Peyer's patch (tissue), 4 donors: ENCODE measurements around the gene ZDHHC12. TPM values are rescaled to one million over a fixed set of nuclear protein-coding genes. Genes with fewer than 3 reads are reported as not detected.
"Not testable (repeated sequence)": the region's sequence is repeated elsewhere in the genome, so short reads cannot be mapped to it uniquely, and the experiment has no call there.

ENCODE experiments used
- DNase-seq, 3 donors: peaks; one replicate each; pipeline ENCODE4 v3.0.0-alpha.2; 2017 to 2019
- H3K27ac ChIP-seq, 4 donors: fragments of 200-600 bp; sonication (generic); one replicate each; pipeline ENCODE4 v1.5.1; 2016 to 2019
- H3K27me3 ChIP-seq, 2 donors: fragments of 200-600 bp; sonication (generic); one replicate each; pipeline ENCODE4 v1.5.1; 2019
- H3K36me3 ChIP-seq, 3 donors: fragments of 200-600 bp; sonication (generic); one replicate each; pipeline ENCODE4 v1.5.1; 2016 to 2019
- H3K4me1 ChIP-seq, 4 donors: fragments of 200-600 bp; sonication (generic); one replicate each; pipeline ENCODE4 v1.5.1; 2016 to 2019
- H3K4me3 ChIP-seq, 4 donors: fragments of 200-600 bp; sonication (generic); 1 replicate in 3 of 4; 2 replicates in 1 of 4; pipeline ENCODE4 v1.5.1; 2016 to 2019; ENCODE audit warnings: mild to moderate bottlenecking in 1 of 4
- H3K9me3 ChIP-seq, 4 donors: fragments of 200-600 bp; sonication (generic); one replicate each; pipeline ENCODE4 v1.5.1; 2016 to 2019; ENCODE audit warnings: mild to moderate bottlenecking in 1 of 4
- POLR2A ChIP-seq, 2 donors: fragments of 450-650 bp; IDR thresholded peaks; one replicate each; pipeline ENCODE4 v1.5.1; 2017; ENCODE audit warnings: antibody characterized with exemption in 2 of 2, mild to moderate bottlenecking in 2 of 2, moderate library complexity in 2 of 2
- total RNA-seq, 4 donors: library from RNA; depleted of rRNA; stranded (reverse); fragments of >200 nt; gene quantifications; one replicate each; pipeline ENCODE4 v1.1.0, GENCODE V29; 2016
- TF ChIP-seq, protein P1 (sequence below), 6 experiments: fragments of 450-650 bp in 4 of 6; fragments of 200-600 bp in 2 of 6; sonication (generic) in 1 of 6; IDR thresholded peaks; one replicate each; pipeline ENCODE4 v1.5.1; 2017 to 2019; ENCODE audit warnings: antibody characterized with exemption in 6 of 6, mild to moderate bottlenecking in 3 of 6, moderate library complexity in 1 of 6

ZDHHC12 gene
- total RNA-seq, 4 donors from 2014 or later: 21.5 to 177 (median 138) TPM

DNA sequence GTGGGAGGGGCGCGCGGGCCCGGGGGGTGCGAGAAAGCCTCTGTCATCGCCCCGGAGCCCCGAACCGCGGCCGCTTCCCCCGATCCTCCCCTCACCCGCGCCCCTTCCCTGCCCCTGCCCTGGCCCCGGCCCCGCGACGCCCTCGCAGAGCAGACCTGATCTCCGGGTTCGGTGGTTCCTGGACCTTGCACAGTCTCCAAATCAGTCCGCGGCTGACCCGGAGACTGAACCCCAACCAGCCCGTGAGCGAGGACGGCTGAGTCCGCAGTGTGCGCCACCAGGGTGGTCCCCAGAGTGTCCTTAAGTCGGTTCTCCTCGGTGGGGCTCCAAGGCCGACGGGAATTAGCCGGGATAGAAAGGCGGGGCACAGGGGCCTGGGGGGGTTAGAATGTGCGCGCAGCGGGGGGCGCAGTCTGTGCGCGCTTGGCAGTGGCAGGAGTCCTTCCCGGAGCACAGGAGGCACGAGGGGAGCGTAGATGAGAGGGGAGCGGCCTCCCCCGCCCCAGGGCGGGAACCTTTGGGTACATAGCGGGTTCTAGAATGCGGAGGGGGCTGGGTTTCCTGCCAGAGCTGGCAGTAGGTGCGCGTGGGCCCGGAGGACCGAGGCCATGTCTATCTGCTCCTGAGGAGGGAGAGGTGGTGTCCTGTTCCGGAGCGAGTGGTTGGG is 20.8 kb downstream of the ZDHHC12 start:
- Histone ChIP-seq H3K27ac (peak overlapping the region; percentile 69 to 79 (median 74)), H3K4me1 (peaks cover 0 to 6% (median 2%) of the 10 kb centered on the region in 4 donors), H3K27me3 (no peaks in the 10 kb centered on the region), H3K36me3 (no peaks in the 10 kb centered on the region), H3K4me3 (peak overlapping the region; percentile 64 to 89 (median 78)), H3K9me3 (no peaks in the 10 kb centered on the region)
- DNase-seq: peak in 1 of 3 donors; percentile 58
- TF ChIP-seq POLR2A (IDR thresholded peaks at IDR 0.05): no peak
- TF ChIP-seq, protein P1, sequence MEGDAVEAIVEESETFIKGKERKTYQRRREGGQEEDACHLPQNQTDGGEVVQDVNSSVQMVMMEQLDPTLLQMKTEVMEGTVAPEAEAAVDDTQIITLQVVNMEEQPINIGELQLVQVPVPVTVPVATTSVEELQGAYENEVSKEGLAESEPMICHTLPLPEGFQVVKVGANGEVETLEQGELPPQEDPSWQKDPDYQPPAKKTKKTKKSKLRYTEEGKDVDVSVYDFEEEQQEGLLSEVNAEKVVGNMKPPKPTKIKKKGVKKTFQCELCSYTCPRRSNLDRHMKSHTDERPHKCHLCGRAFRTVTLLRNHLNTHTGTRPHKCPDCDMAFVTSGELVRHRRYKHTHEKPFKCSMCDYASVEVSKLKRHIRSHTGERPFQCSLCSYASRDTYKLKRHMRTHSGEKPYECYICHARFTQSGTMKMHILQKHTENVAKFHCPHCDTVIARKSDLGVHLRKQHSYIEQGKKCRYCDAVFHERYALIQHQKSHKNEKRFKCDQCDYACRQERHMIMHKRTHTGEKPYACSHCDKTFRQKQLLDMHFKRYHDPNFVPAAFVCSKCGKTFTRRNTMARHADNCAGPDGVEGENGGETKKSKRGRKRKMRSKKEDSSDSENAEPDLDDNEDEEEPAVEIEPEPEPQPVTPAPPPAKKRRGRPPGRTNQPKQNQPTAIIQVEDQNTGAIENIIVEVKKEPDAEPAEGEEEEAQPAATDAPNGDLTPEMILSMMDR (IDR thresholded peaks at IDR 0.05): no peak

DNA sequence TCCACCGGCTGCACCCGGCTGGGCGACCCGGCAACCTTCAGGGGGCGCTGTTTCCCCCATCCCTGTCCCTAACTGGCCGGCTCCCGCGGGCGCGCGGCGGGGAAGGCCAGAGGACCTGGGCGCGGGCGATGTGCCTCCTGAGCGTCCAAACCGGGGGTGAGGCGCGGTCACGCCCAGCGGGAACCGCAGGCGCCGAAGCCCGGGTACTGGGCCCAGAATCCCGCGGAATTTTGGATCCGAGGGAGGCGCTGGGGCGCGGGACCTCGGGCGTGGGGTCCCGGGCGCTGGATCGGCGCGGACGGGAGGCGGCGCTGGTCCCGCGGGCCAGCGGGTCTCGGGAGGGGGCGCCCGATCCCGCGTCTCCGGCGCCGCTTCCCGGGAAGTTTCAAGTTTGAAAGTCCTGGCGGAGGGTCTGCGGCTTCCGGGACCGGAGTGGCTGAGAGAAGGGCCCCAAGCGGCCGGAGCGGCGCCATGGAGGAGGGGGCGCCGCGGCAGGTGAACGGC is 21.4 kb downstream of the ZDHHC12 start, which contains the start of gene PKN3:
PKN3 (plus strand) TSS at position 59 of the 504 bp plus-strand sequence; CDS start at position 472, 413 bp downstream.
- H3K36me3 ChIP-seq: no peaks in the 10 kb centered on the region
- TF ChIP-seq POLR2A (IDR thresholded peaks at IDR 0.05): peak in 1 of 2 donors; percentile 28
- TF ChIP-seq, protein P1 (IDR thresholded peaks at IDR 0.05): peak; percentile 74 to 95 (median 86)
- H3K4me3 ChIP-seq: peak within 1 kb of the TSS; percentile 64 to 89 (median 78)
- peaks cover 0 to 6% (median 2%) of the 10 kb centered on the region in 4 donors for H3K4me1 ChIP-seq
- peak within 1 kb of the TSS; percentile 69 to 79 (median 74) for H3K27ac ChIP-seq
- no peaks in the 10 kb centered on the region for H3K9me3 ChIP-seq
- H3K27me3 ChIP-seq: no peaks in the 10 kb centered on the region
- peak; percentile 82 to 95 (median 93) for DNase-seq

DNA sequence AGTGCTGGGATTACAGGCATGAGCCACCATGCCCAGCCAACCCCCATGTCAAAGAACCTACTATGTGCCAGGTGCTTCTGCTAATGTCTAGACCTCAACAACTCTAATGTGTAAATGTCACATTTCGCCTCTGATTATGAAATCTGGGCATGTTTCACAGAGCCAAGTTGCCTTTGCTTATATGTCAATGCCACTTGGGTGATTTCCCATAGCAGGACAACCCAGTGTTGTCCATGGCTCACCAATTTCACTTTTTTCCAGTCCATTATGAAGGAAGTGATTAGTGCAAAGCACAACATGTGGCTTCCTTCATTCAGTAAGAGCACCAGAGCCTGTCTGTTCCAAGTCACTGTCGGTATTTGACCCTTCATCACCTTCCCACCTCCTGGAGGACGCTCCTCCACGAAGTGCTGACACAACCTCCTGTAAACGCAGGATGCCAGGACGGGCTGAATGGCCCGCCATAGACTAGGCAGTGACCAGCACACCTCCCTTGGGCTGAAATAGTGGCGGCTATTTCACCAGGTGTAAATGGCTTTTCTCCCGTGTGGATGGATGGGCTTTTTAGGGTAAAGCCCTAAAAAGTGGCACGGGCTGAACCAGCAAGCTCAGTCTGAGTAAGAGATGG is 22.6 kb downstream of the ZDHHC12 start:
- Histone ChIP-seq H3K27ac (no peak overlapping the region), H3K27me3 (no peaks in the 10 kb centered on the region), H3K9me3 (no peaks in the 10 kb centered on the region), H3K4me1 (peaks cover 0 to 6% (median 2%) of the 10 kb centered on the region in 4 donors), H3K36me3 (no peaks in the 10 kb centered on the region), H3K4me3 (no peak overlapping the region)
- DNase-seq: peak in 1 of 3 donors; percentile 29
- no peak for TF ChIP-seq POLR2A (IDR thresholded peaks at IDR 0.05)
- TF ChIP-seq, protein P1 (IDR thresholded peaks at IDR 0.05): no peak

DNA sequence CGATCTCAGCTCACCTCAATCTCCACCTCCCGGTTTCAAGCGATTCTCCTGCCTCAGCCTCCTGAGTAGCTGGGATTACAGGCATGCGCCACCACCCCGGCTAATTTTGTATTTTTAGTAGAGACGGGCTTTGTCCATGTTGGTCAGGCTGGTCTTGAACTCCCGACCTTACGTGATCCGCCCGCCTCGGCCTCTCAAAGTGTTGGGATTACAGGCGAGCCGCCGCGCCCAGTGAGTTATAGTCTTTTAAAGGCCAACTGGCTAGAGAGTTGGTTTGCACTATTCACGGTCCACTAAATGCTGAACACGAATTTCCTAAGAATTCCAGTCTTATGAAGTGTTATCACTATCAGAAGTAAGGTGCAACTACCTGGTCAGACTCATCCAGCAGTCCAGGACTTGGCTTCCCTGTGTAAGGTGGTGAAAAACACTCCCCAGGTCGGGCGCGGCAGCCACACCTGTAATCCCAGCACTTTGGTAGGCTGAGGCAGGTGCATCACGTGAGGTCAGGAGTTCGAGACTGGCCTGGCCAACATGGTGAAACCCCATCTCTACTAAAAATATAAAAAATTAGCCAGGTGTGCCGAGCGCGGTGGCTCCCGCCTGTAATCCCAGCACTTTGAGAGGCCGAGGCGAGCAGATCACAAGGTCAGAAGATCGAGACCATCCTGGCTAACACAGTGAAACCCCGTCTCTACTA is 24.7 kb downstream of the ZDHHC12 start:
- peak in 1 of 3 donors; percentile 22 for DNase-seq
- peaks cover 0 to 15% (median 0%) of the 10 kb centered on the region in 3 donors for H3K36me3 ChIP-seq
- not testable (repeated sequence) for H3K27ac ChIP-seq

DNA sequence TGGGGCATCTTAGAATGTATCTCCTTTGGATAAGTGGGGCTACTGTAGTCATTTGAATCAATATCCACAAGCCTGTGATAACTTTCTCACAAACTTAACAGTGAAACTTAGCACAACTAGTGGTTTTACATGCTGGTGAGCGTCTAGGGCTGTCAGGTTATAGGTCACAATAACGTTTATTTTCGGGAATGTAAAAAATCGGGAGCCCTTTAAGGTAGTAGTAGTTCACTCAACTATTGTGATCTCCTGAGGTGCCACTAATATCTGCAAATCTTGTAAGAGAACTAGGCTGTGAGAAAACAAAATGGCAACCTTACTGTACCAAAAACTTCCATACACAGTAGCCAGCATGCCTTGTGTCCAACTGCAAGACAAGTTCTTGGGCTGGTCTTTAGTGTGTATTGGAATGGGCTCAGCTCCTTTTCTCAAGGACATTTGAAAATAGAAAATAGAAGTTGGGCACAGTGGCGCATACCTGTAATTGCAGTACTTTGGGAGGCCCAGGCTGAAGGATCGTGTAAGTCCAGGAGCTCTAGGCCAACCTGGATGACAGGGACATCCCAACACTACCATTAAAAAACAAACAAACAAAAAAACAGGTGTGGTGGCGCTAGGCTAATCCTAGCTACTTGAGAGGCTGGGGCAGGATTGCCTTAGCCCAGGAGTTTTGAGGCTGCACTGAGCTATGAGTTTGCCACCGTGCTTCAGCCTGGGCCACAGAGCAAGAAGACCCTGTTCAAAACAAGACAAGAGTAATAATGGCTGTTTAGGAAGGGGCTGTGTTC is 26.8 kb downstream of the ZDHHC12 start:
- no peaks in the 10 kb centered on the region for H3K9me3 ChIP-seq
- peaks cover 0 to 36% (median 0%) of the 10 kb centered on the region in 3 donors for H3K36me3 ChIP-seq
- H3K4me1 ChIP-seq: peaks cover 0 to 3% (median 0%) of the 10 kb centered on the region in 4 donors
- H3K4me3 ChIP-seq: no peak overlapping the region
- no peak for TF ChIP-seq POLR2A (IDR thresholded peaks at IDR 0.05)
- TF ChIP-seq, protein P1 (IDR thresholded peaks at IDR 0.05): no peak
- DNase-seq: peak in 1 of 3 donors; percentile 12
- no peaks in the 10 kb centered on the region for H3K27me3 ChIP-seq
- no peak overlapping the region for H3K27ac ChIP-seq

More for the DNA sequence above, 24.7 kb downstream of the ZDHHC12 start:
- H3K4me3 ChIP-seq, H3K9me3 ChIP-seq, H3K27me3 ChIP-seq, H3K4me1 ChIP-seq: not testable (repeated sequence)
